ENCODE data around the gene XCL1. TPM values are rescaled to one million over a fixed set of nuclear protein-coding genes. Genes with fewer than 3 reads are reported as not detected.
"Not testable (repeated sequence)": the region's sequence is repeated elsewhere in the genome, so short reads cannot be mapped to it uniquely, and the experiment has no call there.

XCL1 gene
- total RNA-seq, 1 donor from 2014 or later, result not detected

GRCh38 chr1:168567568-168567967 lies 8.8 kb upstream of the XCL1 start:
- no peak for DNase-seq (ENCODE audit: low read depth)

GRCh38 chr1:168568346-168568745 lies 8.1 kb upstream of the XCL1 start:
- DNase-seq (ENCODE audit: low read depth), result no peak

GRCh38 chr1:168570652-168571051 lies 5.8 kb upstream of the XCL1 start:
- no peak for DNase-seq (ENCODE audit: low read depth)

GRCh38 chr1:168572633-168573032 lies 3.8 kb upstream of the XCL1 start:
- DNase-seq (ENCODE audit: low read depth), result no peak

GRCh38 chr1:168574234-168574633 lies 2.2 kb upstream of the XCL1 start:
- DNase-seq (ENCODE audit: low read depth), result peak; percentile 45

- DNase-seq (ENCODE audit: low read depth), result not testable (repeated sequence)
Measured at GRCh38 chr1:168578531-168579185, 2.3 kb downstream of the XCL1 start.

GRCh38 chr1:168580290-168580689 lies 3.9 kb downstream of the XCL1 start:
- DNase-seq (ENCODE audit: low read depth), result not testable (repeated sequence)

GRCh38 chr1:168580991-168581390 lies 4.6 kb downstream of the XCL1 start:
- not testable (repeated sequence) for DNase-seq (ENCODE audit: low read depth)

GRCh38 chr1:168581817-168582572 lies 5.6 kb downstream of the XCL1 start:
- DNase-seq (ENCODE audit: low read depth), result no peak

GRCh38 chr1:168582688-168583336 lies 6.4 kb downstream of the XCL1 start:
- DNase-seq (ENCODE audit: low read depth), result peak; percentile 95

GRCh38 chr1:168583571-168583970 lies 7.2 kb downstream of the XCL1 start:
- DNase-seq (ENCODE audit: low read depth), result peak; percentile 95

GRCh38 chr1:168585191-168585590 lies 8.8 kb downstream of the XCL1 start:
- peak; percentile 69 for DNase-seq (ENCODE audit: low read depth)

GRCh38 chr1:168585937-168586336 lies 9.5 kb downstream of the XCL1 start:
- DNase-seq (ENCODE audit: low read depth), result peak; percentile 12

- DNase-seq (ENCODE audit: low read depth), result no peak
Measured at GRCh38 chr1:168589167-168589566, 12.8 kb downstream of the XCL1 start.

GRCh38 chr1:168591066-168591465 lies 14.7 kb downstream of the XCL1 start:
- no peak for DNase-seq (ENCODE audit: low read depth)

- DNase-seq (ENCODE audit: low read depth), result no peak
Measured at GRCh38 chr1:168591641-168592250, 15.3 kb downstream of the XCL1 start.

GRCh38 chr1:168595403-168595802 lies 19.0 kb downstream of the XCL1 start:
- not testable (repeated sequence) for DNase-seq (ENCODE audit: low read depth)

GRCh38 chr1:168598125-168598524 lies 21.7 kb downstream of the XCL1 start:
- DNase-seq (ENCODE audit: low read depth), result no peak

GRCh38 chr1:168598892-168599291 lies 22.5 kb downstream of the XCL1 start:
- peak; percentile 6 for DNase-seq (ENCODE audit: low read depth)

GRCh38 chr1:168599641-168600040 lies 23.2 kb downstream of the XCL1 start:
- no peak for DNase-seq (ENCODE audit: low read depth)

- DNase-seq (ENCODE audit: low read depth), result no peak
Measured at GRCh38 chr1:168601051-168601450, 24.6 kb downstream of the XCL1 start.

- peak; percentile 50 for DNase-seq (ENCODE audit: low read depth)
Measured at GRCh38 chr1:168603501-168604110, 27.2 kb downstream of the XCL1 start.

All from renal cortical epithelial cell (primary cell).